GM19328 (cell line): ENCODE data around the gene KCNT1.
"Not testable (repeated sequence)": the region's sequence is repeated elsewhere in the genome, so short reads cannot be mapped to it uniquely, and the experiment has no call there.

ENCODE experiments used
- ATAC-seq: cut with Tn5 transposase; IDR thresholded peaks from one replicate; pipeline ENCODE4 v1.9.1; 2021; ENCODE audit warnings: mild to moderate bottlenecking, moderate library complexity; ENCODE audit not compliant: unreplicated experiment

Gene KCNT1

GRCh38 chr9:135701959-135702721, at the start of gene KCNT1:
KCNT1 (plus strand) TSS chr9:135702185; CDS start chr9:135702259, 74 bp downstream.
- no peak for ATAC-seq

GRCh38 chr9:135655317-135655716, 46.7 kb upstream of the KCNT1 start:
- ATAC-seq, result no peak

GRCh38 chr9:135657416-135657815, 44.6 kb upstream of the KCNT1 start:
- ATAC-seq, result no peak

GRCh38 chr9:135659252-135659651, 42.7 kb upstream of the KCNT1 start:
- ATAC-seq, result no peak

- no peak for ATAC-seq
Measured at GRCh38 chr9:135660407-135660806, 41.6 kb upstream of the KCNT1 start.

- ATAC-seq, result no peak
Measured at GRCh38 chr9:135661816-135662560, 40.0 kb upstream of the KCNT1 start.

GRCh38 chr9:135662758-135663450, 39.1 kb upstream of the KCNT1 start, which contains the start of gene LCN9:
LCN9 (plus strand) TSS chr9:135663309; CDS start chr9:135663322, 13 bp downstream.
- no peak for ATAC-seq

- no peak for ATAC-seq
Measured at GRCh38 chr9:135663451-135663770, 38.6 kb upstream of the KCNT1 start.

GRCh38 chr9:135663857-135664256, 38.1 kb upstream of the KCNT1 start:
- no peak for ATAC-seq

- ATAC-seq, result no peak
Measured at GRCh38 chr9:135664266-135664665, 37.7 kb upstream of the KCNT1 start.

- ATAC-seq, result no peak
Measured at GRCh38 chr9:135664801-135665794, 36.9 kb upstream of the KCNT1 start.

- ATAC-seq, result no peak
Measured at GRCh38 chr9:135665795-135666189, 36.2 kb upstream of the KCNT1 start.

GRCh38 chr9:135666534-135667462, 35.2 kb upstream of the KCNT1 start:
- ATAC-seq, result no peak

GRCh38 chr9:135667463-135668001, 34.5 kb upstream of the KCNT1 start:
- no peak for ATAC-seq

GRCh38 chr9:135669018-135669417, 33.0 kb upstream of the KCNT1 start:
- not testable (repeated sequence) for ATAC-seq

GRCh38 chr9:135669616-135670285, 32.2 kb upstream of the KCNT1 start:
- no peak for ATAC-seq

GRCh38 chr9:135670721-135671590, 31.0 kb upstream of the KCNT1 start:
- no peak for ATAC-seq
